K562 (cell line): Measurements from ENCODE around the gene CYSRT1. TPM values are rescaled to one million over a fixed set of nuclear protein-coding genes. Genes with fewer than 3 reads are reported as not detected.
A peak's percentile ranks its signal among the peaks of the same experiment; 100 is the strongest.

Source experiments
- ADNP ChIP-seq: fragments of 200-800 bp; sonication (Bioruptor generic); IDR thresholded peaks from 2 replicates; pipeline ENCODE4 v1.6.1; 2016; ENCODE audit warnings: missing genetic modification characterization, missing compliant biosample characterization
- BDP1 ChIP-seq: IDR thresholded peaks from 3 replicates; pipeline ENCODE4 v1.6.1; 2011; ENCODE audit not compliant: insufficient read length, insufficient read depth
- CHAMP1 ChIP-seq: fragments of 450-650 bp; IDR thresholded peaks from 2 replicates; pipeline ENCODE4 v1.6.1; 2016; ENCODE audit warnings: mild to moderate bottlenecking
- HNRNPK ChIP-seq: fragments of 200-400 bp; formaldehyde crosslinking; IDR thresholded peaks from one replicate; pipeline ENCODE4 v1.6.1; 2018; ENCODE audit warnings: mild to moderate bottlenecking, low read depth, low read length; ENCODE audit not compliant: poor library complexity, severe bottlenecking
- KHSRP ChIP-seq: fragments of 450-650 bp; IDR thresholded peaks from 2 replicates; pipeline ENCODE4 v1.6.1; 2017
- MAFF ChIP-seq: IDR thresholded peaks from 2 replicates; pipeline ENCODE4 v1.6.1; 2012; ENCODE audit warnings: low read length, improper control_type of control experiment
- POLR2H ChIP-seq: IDR thresholded peaks from 2 replicates; pipeline ENCODE4 v1.6.1; 2016; ENCODE audit warnings: missing genetic modification characterization, low read depth, mild to moderate bottlenecking, control low read depth, missing compliant biosample characterization, moderate library complexity
- SP1 ChIP-seq: sonication (generic); formaldehyde crosslinking; IDR thresholded peaks from 2 replicates; pipeline ENCODE4 v1.8.1; 2022; ENCODE audit warnings: mild to moderate bottlenecking, missing genetic modification reagents
- TCF3 ChIP-seq: sonication (generic); formaldehyde crosslinking; IDR thresholded peaks from 2 replicates; pipeline ENCODE4 v1.4.0; 2020; ENCODE audit warnings: mild to moderate bottlenecking, missing genetic modification reagents
- TCFL5 ChIP-seq: fragments of 250-450 bp; sonication (Bioruptor Pico); conservative IDR thresholded peaks from 2 replicates; pipeline ENCODE4 v1.6.1; 2021; ENCODE audit warnings: mild to moderate bottlenecking, moderate library complexity, matching md5 sums
- ZBTB11 ChIP-seq, 3 experiments: fragments of 200-800 bp in 1 of 3; fragments of 250-450 bp in 1 of 3; fragments of 450-650 bp in 1 of 3; sonication (Bioruptor Pico) in 1 of 3; sonication (Bioruptor generic) in 1 of 3; formaldehyde crosslinking in 1 of 3; IDR thresholded peaks; 2 replicates each; pipeline versions ENCODE4 v1.6.1 to v1.8.0; 2016 to 2022; ENCODE audit warnings: mild to moderate bottlenecking in 2 of 3, missing genetic modification characterization in 2 of 3, missing compliant biosample characterization in 1 of 3, moderate library complexity in 1 of 3
- ZBTB5 ChIP-seq: fragments of 450-650 bp; IDR thresholded peaks from 2 replicates; pipeline ENCODE4 v1.6.1; 2017; ENCODE audit warnings: antibody characterized with exemption
- ZEB2 ChIP-seq: fragments of 450-650 bp; IDR thresholded peaks from 2 replicates; pipeline ENCODE4 v1.6.1; 2016
- ZNF165 ChIP-seq: fragments of 250-450 bp; sonication (Bioruptor Pico); IDR thresholded peaks from 2 replicates; pipeline ENCODE4 v1.4.0; 2020; ENCODE audit warnings: borderline replicate concordance
- ZNF239 ChIP-seq: fragments of 250-450 bp; sonication (Bioruptor Pico); IDR thresholded peaks from 2 replicates; pipeline ENCODE4 v1.4.0; 2020; ENCODE audit warnings: mild to moderate bottlenecking
- ZNF3 ChIP-seq: fragments of 250-450 bp; sonication (Bioruptor Pico); IDR thresholded peaks from 2 replicates; pipeline ENCODE4 v1.5.0; 2021; ENCODE audit warnings: mild to moderate bottlenecking, moderate library complexity
- ZNF354B ChIP-seq: fragments of 250-450 bp; sonication (Bioruptor Pico); IDR thresholded peaks from 2 replicates; pipeline ENCODE4 v1.4.0; 2020
- ZNF445 ChIP-seq: fragments of 250-450 bp; sonication (Bioruptor Pico); IDR thresholded peaks from 2 replicates; pipeline ENCODE4 v1.4.0; 2020; ENCODE audit warnings: low read depth, mild to moderate bottlenecking, moderate library complexity
- ZNF707 ChIP-seq: fragments of 250-450 bp; sonication (Bioruptor Pico); conservative IDR thresholded peaks from 2 replicates; pipeline ENCODE4 v1.8.0; 2022; ENCODE audit warnings: inconsistent platforms, mild to moderate bottlenecking, moderate library complexity
- ZNF76 ChIP-seq: fragments of 250-450 bp; sonication (Bioruptor Pico); IDR thresholded peaks from 2 replicates; pipeline ENCODE4 v1.4.0; 2020; ENCODE audit warnings: mild to moderate bottlenecking, moderate library complexity, borderline replicate concordance
- ZNF79 ChIP-seq: fragments of 250-450 bp; sonication (Bioruptor Pico); IDR thresholded peaks from 2 replicates; pipeline ENCODE4 v1.4.0; 2020; ENCODE audit warnings: low read depth, mild to moderate bottlenecking, moderate library complexity
- ZNF830 ChIP-seq: fragments of 250-450 bp; sonication (Bioruptor Pico); IDR thresholded peaks from 2 replicates; pipeline ENCODE4 v1.5.0; 2021; ENCODE audit warnings: mild to moderate bottlenecking
- polyA plus RNA-seq, 8 experiments: library from polyadenylated mRNA; depleted of rRNA in 4 of 8; stranded (reverse) in 5 of 8; unstranded in 3 of 8; fragments of >200 nt; fragmentation: Nextera tagmentation in 2 of 8; fragmentation: Illumina TruSeq in 1 of 8; extraction: Ambion mirVana in 2 of 8; extraction: Trizol in 1 of 8; gene quantifications; 2 replicates each; pipeline versions ENCODE4 v1.2.1 to v1.2.3, GENCODE V29; 2011 to 2014; ENCODE audit warnings: inconsistent platforms in 1 of 8, missing spikeins in 1 of 8
- total RNA-seq, 7 experiments: library from RNA; depleted of rRNA in 6 of 7; stranded (reverse); fragments of >200 nt in 6 of 7; fragmentation: Illumina TruSeq in 2 of 7; extraction: Trizol in 2 of 7; gene quantifications; 2 replicates each; pipeline versions ENCODE4 v1.2.1 to v1.2.3, GENCODE V29; 2011 to 2021; ENCODE audit warnings: low replicate concordance in 1 of 7

CYSRT1 gene
- total and polyA plus RNA-seq, 9 of the 15 experiments (the other 6 are each of a cell fraction or from before 2014, with no cell fraction given) = 0.04 to 1.4 (median 0.42) TPM; not detected in 3

GRCh38 chr9:137227054-137227852 lies 2.3 kb downstream of the CYSRT1 start, which contains the start of gene RNF224 (continued):
- no peak for TF ChIP-seq KHSRP
- no peak for TF ChIP-seq HNRNPK
- no peak for TF ChIP-seq ZEB2
- TF ChIP-seq TCFL5 (CRISPR knock-in tag) = no peak
- TF ChIP-seq ZNF830 (CRISPR knock-in tag) = no peak
- no peak for TF ChIP-seq ZNF79
- TF ChIP-seq ZNF445 = no peak
- no peak for TF ChIP-seq CHAMP1
- TF ChIP-seq ZNF3 (CRISPR knock-in tag) = no peak
- no peak for TF ChIP-seq ZNF239 (CRISPR knock-in tag)
- no peak for TF ChIP-seq ZNF76 (CRISPR knock-in tag)
- no peak for TF ChIP-seq ZBTB5
- TF ChIP-seq ZNF707 (CRISPR knock-in tag) = no peak
- TF ChIP-seq SP1 (CRISPR knock-in tag) = peak; percentile 57; the same call in 1 of the 2 replicates
- no peak for TF ChIP-seq BDP1
- TF ChIP-seq ZNF165 (CRISPR knock-in tag) = no peak
- no peak for TF ChIP-seq ADNP (tag)
- TF ChIP-seq TCF3 = no peak
- no peak for TF ChIP-seq ZNF354B (CRISPR knock-in tag)
- no peak for TF ChIP-seq ZBTB11 (CRISPR knock-in tag; IDR thresholded peaks at IDR 0.05)
- TF ChIP-seq POLR2H (tag) = no peak
- TF ChIP-seq MAFF = no peak
